GM21447 (cell line): ENCODE results near the gene FOXJ2.
"Not testable (repeated sequence)": the region's sequence is repeated elsewhere in the genome, so short reads cannot be mapped to it uniquely, and the experiment has no call there.

ENCODE experiments used
- ATAC-seq: cut with Tn5 transposase; IDR thresholded peaks from one replicate; pipeline ENCODE4 v1.9.1; 2021; ENCODE audit not compliant: unreplicated experiment

Gene FOXJ2

DNA sequence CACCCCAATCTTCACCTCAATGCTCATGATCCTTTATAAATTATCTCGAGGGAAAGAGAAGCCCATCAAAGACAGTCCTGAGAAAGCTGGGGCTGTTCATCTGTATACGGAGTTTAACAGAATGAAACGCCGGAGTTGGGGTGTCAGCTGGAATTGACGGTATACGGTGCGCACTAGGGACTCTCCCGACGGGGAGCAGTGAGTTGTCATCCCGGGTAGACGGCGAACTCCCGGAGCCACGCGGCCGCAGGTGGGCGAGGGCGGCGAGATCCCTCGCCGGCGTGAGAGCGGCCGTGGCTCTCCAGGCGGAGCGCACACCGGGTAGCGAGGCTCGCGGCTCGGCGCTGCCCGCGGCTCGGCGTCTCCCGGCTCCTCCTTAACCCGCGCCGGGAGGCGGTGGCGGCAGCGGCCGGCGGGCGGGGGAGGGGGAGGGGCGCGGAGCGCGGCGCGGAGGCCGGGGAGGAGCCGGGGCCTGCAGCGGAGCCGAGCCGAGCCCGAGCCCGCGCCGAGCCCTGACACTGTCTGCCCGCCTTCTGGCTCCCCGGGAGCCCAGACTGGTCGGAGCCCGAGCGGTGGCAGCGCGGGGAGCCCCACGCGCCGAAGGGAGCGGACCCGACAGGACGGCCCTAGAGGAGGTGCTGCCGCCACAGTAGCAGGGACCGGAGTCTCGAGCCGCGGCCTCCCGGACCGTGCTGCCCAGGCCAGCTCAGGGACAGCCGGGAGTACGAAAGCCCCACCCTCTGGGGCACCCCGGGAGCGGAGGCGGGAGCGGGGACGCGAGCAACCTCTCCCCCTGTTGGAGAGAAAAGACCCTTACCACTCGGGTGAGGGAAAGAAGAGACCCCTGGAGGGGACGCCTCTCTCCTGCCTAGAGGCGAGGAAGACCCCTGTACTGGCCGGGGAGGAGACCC is at the start of gene FOXJ2:
TSS of gene FOXJ2 (plus strand) at position 475 of the 911 bp plus-strand sequence. CDS start 7,117 bp downstream, outside the sequence.
- peak; percentile 53 for ATAC-seq

DNA sequence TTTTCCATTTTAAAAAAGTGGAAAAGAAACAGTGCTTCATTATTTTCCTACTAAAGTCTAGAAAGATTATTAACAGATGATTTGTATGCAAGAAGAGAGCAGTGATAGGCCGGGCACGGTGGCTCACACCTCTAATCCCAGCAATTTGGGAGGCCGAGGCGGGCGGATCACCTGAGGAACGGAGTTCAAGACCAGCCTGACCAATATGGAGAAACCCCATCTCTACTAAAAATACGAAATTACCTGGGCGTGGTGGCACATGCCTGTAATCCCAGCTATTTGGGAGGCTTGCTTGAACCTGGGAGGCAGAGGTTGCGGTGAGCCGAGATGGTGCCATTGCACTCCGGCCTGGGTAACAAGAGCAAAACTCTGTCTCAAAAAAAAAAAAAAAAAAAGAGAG is 49.5 kb upstream of the FOXJ2 start:
- not testable (repeated sequence) for ATAC-seq

DNA sequence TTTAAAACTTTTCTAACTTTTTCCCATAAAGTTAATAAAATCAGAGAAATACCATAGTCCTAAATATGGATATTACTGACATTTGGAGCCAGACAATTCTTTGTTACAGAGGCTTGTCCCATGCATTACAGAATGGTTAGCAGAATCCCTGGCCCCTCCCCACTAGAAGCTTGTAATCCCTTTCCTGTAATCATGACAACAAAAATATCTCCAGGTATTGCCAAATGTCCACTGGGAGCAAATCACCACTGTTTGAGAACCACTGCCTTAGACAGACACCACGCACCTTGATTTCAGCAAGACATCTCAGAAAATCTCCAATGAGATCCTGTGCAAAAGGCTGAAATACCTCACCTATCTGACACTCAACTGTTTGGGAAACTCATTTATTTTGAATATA is 49.1 kb upstream of the FOXJ2 start:
- not testable (repeated sequence) for ATAC-seq

DNA sequence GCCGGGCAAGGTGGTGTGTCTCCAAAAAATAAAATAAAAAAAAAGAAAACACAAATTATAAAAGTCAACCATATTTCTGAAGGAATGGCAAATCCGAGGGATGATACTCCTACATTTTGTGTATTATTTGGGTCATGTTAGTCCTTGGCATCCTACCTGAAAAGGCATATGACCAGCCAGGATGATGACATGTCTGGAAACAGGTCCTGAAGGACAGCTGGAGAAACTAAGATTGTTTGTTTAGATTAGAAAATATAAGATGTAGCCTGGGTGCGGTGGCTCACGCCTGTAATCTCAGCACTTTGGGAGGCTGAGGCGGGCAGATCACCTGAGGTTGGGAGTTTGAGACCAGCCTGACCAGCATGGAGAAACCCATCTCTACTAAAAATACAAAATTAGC is 47.6 kb upstream of the FOXJ2 start:
- ATAC-seq: no peak

DNA sequence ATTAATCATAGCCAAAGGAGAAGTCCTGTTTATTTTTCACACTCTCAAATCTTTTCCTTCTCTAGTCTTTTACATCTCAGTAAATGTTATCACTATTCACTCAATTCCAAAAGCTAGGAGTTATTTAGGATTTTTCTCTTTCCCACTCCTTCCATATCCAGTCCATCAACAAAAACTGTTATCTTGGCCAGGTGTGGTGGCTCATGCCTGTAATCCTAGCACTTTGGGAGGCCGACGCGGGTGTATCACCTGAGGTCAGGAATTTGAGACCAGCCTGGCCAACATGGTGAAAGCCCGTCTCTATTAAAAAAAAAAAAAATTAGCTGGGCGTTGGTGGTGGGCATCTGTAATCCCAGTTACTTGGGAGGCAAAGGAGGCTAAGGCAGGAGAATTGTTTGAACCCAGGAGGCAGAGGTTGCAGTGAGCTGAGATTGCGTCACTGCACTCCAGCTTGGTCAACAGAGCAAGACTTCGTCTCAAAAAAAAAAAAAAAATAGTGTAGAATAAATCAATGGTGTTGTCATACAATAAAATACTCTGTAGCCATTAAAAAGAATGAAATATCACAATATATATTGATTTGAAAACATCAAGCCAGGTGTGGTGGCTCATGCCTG is 46.6 kb upstream of the FOXJ2 start:
- no peak for ATAC-seq

DNA sequence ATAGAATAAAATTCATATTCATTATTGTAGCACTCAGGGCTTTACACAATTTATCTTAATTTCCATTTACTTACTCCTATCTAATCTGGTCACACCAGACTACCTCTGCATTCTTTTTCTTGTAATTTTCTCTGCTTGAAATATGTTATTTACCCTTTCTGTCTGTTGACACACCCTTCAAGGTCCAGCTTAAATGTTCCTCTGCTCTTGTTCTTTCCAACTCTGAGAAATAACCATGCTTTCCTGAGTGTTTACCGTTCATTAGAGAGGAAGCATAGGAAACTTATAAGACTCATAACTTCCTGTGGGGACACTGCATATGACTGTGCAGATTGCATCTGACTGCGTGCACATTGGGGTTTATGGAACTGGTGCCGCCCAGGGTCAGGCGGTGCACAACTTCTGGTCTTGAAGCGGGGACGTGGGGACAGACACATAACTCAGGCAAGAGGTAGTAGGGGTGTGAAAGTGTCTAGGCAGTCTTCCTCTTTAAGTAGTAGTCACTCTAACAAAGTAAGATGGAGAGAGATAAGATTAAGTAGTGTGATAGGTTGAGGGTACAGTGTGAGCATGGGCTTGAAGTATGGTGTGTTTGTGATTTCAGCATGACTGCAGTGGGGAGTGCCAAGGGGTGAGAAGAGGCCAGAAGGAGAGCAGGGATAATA is 42.6 kb upstream of the FOXJ2 start:
- no peak for ATAC-seq

DNA sequence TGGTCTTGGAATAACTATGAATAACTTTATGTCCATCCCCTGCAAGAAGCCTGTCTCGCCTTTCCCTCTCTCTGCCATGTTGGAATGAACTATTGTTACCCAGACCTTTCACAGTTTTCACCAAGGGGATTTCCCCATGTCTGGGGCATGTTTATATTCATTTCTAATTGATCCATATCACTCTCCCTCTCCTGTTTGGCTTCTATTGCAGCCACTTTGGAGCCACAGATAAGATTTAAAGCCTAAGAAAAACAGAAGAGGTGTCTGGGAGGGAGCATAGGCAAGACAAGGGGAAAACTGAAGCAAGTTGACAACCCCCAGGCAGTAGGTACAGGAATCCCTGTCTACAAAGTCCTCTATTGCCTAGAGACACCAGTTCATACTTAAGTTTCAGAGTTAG is 41.0 kb upstream of the FOXJ2 start:
- no peak for ATAC-seq

DNA sequence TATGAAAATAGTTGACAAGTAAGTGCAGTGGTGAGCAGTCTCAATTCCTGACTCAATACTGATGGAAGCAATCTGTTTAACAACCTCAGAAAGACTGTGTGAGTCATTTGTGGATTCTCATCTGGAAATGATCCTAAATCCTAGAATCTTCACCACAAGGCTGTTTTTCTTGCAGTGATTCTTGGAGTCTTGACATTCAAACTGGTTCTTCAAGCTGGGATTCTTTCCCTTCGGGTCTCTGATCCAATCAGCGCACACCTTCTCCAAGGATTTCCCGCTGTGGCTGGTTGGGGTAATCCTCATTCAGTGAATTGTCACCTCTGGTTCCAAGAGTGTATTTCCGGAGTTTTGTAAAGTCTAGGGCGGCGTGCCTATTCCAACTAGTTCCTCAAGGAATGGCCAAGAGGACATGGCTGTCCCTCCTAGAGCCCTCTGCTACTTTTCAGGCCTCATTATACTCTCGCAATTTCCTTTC is 37.7 kb upstream of the FOXJ2 start:
- no peak for ATAC-seq

DNA sequence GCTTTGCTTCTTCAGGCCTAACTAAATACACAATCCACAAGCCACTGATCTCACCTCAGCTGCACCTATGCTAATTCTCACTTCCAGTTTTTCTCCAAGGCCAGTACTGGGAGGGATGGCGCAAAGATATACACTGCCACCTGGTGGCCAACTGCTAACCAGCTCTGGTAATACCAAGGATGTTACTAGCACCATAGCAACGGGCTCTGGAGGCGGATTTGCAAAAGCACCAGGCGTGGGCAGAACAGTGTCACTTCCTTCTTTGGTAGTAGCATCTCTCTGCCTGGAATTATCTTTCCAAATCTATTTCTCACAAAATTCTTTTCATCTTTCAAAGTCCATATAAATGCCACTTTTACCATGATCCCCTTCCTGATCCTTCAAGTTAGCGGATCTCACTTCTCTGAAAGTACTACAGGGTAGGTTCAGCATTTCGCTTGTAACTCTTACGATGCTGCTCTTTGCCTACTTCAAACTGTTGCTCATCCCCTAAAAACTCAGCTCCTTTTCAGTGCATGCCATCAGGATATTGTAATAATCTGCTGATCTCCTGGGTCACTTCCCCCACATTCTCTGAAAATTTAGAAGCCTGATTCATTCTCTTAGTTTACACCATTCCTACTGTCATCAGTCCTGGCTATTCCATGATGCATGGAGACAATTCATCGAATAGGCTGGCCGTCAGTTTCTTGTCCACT is 37.1 kb upstream of the FOXJ2 start:
- peak; percentile 99 for ATAC-seq

DNA sequence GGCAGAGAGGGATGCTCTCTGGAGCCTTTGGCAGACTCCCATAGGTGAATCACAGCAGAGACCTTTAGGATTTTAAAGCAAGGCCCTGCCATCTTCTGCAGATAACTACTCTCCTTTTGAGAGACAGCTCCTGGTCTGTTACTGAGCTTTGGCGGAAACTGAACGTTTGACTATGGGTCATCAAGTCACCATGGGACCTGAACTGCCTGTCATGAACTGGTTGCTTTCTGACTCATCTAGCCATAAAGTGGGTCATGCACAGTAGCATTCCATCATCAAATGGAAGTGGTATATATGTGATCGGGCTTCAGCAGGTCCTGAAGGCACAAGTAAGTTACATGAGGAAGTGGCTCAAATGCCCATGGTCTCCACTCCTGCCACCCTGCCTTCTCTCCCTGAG is 31.7 kb upstream of the FOXJ2 start:
- not testable (repeated sequence) for ATAC-seq

DNA sequence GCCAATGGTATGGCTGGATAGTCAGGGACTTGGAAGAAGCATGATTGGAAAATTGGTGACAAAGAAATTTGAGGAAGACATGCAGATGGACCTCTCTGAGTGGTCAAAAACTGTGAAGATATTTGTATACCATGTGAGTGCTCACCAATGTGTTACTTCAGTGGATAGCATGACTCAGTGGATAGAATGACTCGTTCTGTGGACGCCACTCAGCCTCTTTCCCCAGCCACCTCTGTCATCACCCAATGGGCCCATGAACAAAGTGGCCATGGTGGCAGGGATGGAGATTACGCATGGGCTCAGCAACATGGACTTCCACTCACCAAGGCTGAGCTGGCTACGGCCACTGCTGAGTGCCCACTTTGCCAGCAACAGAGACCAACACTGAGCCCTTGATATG is 31.0 kb upstream of the FOXJ2 start:
- not testable (repeated sequence) for ATAC-seq

DNA sequence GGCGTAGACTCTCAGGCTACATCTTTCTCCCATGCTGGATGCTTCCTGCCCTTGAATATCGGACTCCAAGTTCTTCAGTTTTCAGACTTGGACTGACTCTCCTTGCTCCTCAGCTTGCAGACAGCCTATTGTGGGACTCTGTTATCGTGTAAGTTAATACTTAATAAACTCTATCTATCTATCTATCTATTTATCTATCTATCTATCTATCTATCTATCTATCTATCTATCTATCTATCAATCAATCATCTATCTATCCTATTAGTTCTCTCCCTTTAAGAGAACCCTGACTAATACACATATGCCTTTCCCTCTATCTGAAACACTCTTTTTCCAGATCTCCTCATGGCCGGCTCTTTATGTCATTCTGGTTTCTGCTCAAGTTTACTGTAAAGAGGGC is 27.6 kb upstream of the FOXJ2 start:
- not testable (repeated sequence) for ATAC-seq

DNA sequence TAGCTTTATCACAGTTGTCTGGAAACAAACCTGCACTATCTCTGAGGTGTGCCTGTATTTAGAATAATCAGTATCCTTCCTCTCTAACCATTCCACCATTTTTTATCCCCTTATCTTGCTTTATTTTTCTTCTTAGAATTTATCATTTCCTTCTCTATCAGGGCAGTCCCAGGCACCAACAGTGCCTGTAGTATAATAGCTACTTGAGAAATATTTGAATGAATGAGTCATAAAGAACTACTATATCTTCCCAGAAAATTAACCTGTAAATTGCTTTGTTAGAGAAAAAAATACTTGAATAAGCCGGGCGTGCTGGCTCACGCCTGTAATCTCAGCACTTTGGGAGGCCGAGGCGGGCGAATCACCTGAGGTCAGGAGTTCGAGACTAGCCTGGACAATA is 21.2 kb upstream of the FOXJ2 start:
- ATAC-seq: no peak

DNA sequence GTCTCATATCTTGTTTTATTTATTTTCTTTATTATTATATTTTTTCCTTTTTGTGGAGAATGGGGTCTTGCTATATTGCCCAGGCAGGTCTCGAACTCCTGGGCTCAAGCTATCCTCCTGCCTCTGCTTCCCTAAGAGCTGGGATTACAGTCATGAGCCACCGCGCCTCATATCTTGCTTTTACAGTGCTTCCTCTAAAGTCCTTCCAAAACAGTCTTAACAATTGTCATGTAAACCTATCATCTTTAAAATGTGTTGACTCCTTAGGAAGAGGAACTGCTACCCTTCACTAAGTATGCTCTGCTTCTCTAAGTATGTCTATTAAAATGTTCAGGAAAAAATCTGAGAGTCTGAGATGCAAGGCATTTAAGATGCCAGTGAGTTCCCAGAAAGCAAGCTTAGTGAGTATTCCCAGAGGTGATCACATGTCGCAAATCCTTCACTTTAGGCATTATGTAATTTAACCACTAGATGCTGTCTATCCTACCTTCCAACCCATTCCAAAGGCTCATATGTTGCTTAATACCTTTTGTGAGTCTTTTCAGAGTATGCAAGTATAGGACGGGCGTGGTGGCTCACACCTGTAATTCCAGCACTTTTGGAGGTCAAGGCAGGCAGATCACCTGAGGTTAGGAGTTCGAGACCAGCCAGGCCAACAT is 19.7 kb upstream of the FOXJ2 start:
- ATAC-seq: no peak

DNA sequence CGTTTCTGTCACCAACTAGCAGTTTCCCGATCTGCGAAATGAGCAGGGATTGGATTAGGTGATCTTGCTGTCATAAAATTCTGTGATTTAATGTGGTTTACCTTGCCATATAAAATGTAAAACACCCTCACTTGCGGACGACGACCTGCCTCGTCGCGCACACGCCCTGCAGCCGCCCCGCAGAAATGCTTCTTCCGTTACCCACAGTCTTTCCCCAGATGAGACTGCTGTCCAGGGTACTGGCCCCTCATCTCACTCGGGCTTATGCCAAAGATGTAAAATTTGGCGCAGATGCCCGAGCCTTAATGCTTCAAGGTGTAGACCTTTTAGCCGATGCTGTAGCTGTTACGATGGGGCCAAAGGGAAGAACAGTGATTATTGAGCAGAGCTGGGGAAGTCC is 17.7 kb upstream of the FOXJ2 start:
- ATAC-seq: no peak

DNA sequence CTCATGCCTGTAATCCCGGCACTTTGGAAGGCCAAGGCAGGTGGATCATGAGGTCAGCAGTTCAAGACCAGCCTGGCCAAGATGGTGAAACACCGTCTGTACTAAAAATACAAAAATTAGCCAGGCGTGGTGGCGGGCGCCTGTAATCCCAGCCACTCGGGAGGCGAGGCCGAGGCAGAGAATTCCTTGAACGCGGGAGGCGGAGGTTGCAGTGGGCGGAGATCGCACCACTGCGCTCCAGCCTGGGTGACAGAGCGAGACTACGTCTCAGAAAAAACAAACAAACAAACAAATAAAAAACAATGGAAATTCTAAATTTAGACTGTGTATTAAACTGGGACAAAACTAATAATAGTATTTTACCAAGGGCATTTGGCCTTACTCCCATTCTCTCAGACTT is 14.3 kb upstream of the FOXJ2 start:
- not testable (repeated sequence) for ATAC-seq

DNA sequence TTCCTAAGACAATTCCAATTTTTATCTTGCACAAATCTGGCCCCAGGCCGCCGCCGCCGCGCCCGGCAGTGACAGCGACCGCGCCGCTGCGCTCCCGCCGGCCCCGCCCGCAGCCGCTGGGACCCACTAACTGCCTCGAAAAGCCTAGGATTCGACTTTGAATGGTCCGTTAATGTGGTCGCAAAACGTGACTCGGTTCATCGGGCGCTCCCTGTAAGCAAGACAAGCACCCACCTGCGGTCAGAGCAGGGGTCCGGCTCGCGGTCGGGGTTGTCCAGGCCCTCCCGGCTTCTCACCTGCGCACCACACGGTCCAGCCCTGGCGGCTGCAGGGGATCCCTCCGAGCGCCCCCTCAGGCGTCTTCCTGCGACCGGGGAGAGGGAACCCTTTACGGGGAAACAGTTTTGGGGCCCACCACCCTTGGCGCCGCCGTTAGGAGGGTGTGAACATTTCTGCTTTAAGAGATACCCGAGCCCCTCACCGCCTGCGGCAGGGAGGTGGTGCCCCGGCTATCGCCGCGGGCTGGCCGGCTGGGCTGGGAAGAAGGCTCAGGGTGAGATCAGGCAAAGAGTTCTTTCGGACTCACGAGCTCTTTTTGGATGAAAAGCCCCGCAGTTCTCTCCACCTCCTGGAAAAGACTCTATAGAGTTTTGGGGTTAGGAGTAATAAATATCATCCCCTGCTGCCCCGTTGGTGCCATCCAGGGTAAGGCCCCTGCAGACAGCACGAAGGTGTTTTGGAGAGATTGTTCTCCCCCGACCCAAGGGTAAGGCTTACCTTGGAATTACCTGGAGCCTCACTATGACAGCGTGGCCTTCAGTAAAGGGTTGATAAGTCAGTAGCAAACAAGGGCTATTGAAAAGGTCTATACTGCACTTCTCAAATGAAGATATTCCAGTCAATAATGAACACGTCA is 13.6 kb upstream of the FOXJ2 start:
- no peak for ATAC-seq

DNA sequence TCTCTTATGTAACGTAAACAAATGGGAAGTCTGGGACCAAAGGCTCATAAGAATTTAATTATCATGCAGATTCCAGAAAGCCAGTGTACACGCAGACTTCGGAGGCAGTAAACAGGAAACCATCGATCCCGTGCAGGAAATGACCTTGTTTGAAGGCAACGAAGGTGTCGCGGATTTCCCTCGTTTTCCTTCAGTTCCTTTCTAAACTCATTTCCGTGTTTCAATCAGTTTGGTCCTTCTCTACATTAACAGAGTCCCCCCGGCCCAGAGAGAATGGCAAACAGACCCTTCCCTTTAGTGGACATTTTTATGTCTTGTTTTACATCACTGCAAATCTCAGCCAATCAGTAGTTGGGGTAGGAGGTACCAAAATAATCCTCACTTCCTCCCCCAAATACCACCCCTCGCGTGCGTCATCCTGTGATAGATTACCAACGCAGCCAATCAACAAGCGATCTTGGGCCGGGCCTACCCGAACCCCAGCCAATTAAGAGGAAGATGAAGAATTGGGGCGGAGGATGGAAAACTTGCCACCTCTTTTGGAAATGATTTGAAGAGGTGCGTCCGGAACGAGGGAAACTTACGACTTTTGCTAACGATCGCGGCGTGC is 6.1 kb upstream of the FOXJ2 start:
- ATAC-seq: peak; percentile 98

DNA sequence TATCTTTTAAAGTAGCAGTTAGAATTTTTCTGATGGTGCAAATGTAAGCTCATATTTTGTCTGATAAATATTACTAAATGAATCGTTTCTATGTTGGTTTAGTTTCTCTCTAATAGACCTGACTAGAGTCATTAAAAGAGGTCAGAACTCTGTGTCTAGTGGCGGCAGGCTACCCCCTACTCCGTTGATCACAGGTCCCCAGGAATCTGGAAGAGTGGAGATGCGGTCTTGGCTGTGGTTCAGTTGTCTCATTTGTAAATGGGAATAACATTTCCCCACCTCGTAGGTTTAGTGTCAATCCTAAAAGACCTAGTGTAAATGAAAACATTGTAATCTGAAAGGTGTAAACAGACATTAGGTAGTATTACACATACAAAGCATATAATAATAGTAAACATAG is 4.7 kb upstream of the FOXJ2 start:
- no peak for ATAC-seq
